SJSA1 (cell line): Measurements from ENCODE around the gene NCEH1. TPM values are rescaled to one million over a fixed set of nuclear protein-coding genes. Genes with fewer than 3 reads are reported as not detected.
"Not testable (repeated sequence)": the region's sequence is repeated elsewhere in the genome, so short reads cannot be mapped to it uniquely, and the experiment has no call there.

Experiments used
- DNase-seq, 2 experiments: peaks; one replicate each; pipeline ENCODE4 v3.0.0-alpha.2; 2015 to 2020; ENCODE audit warnings: low spot score in 2 of 2, low read depth in 1 of 2
- H3K27ac ChIP-seq: fragments of 250-450 bp; sonication (Bioruptor Pico); 2 replicates; pipeline ENCODE4 v1.5.1; 2020; ENCODE audit warnings: mild to moderate bottlenecking, moderate library complexity
- H3K27me3 ChIP-seq: fragments of 250-450 bp; sonication (Bioruptor Pico); replicated peaks from 2 replicates; pipeline ENCODE4 v1.5.1; 2020; ENCODE audit warnings: mild to moderate bottlenecking, moderate library complexity
- H3K36me3 ChIP-seq: fragments of 250-450 bp; sonication (Bioruptor Pico); 2 replicates; pipeline ENCODE4 v1.5.1; 2020; ENCODE audit warnings: mild to moderate bottlenecking
- H3K4me1 ChIP-seq: fragments of 250-450 bp; sonication (Bioruptor Pico); replicated peaks from 2 replicates; pipeline ENCODE4 v1.6.1; 2021; ENCODE audit warnings: mild to moderate bottlenecking
- H3K4me3 ChIP-seq: fragments of 250-450 bp; sonication (Bioruptor Pico); 2 replicates; pipeline ENCODE4 v1.5.1; 2020; ENCODE audit warnings: mild to moderate bottlenecking
- H3K9me3 ChIP-seq: fragments of 250-450 bp; sonication (Bioruptor Pico); replicated peaks from 2 replicates; pipeline ENCODE4 v1.5.1; 2020; ENCODE audit warnings: mild to moderate bottlenecking
- total RNA-seq: library from RNA; depleted of rRNA; stranded (reverse); fragments of >200 nt; shearing (Covaris generic); gene quantifications from 2 replicates; pipeline ENCODE4 v1.2.3, GENCODE V29; 2014

NCEH1 gene
- total RNA-seq, 1 experiment from 2014 or later = 16.4 TPM

- Histone ChIP-seq H3K36me3 (no peaks in the 10 kb centered on the region), H3K27me3 (no peaks in the 10 kb centered on the region), H3K27ac (no peak overlapping the region), H3K9me3 (no peaks in the 10 kb centered on the region), H3K4me1 (peaks cover 7% of the 10 kb centered on the region), H3K4me3 (no peak overlapping the region)
- DNase-seq = no peak
Measured at GRCh38 chr3:172717493-172718088, 6.7 kb upstream of the NCEH1 start.

GRCh38 chr3:172716476-172716875 lies 5.6 kb upstream of the NCEH1 start:
- DNase-seq = no peak
- peaks cover 18% of the 10 kb centered on the region for H3K4me1 ChIP-seq

GRCh38 chr3:172713316-172713715 lies 2.4 kb upstream of the NCEH1 start:
- Histone ChIP-seq H3K27ac (no peak overlapping the region; the same call in 1 of the 2 replicates), H3K27me3 (no peaks in the 10 kb centered on the region)

More at GRCh38 chr3:172716476-172716875, 5.6 kb upstream of the NCEH1 start:
- no peaks in the 10 kb centered on the region for H3K27me3 ChIP-seq
- no peak overlapping the region for H3K4me3 ChIP-seq
- H3K9me3 ChIP-seq = no peaks in the 10 kb centered on the region
- no peak overlapping the region for H3K27ac ChIP-seq
- H3K36me3 ChIP-seq = no peaks in the 10 kb centered on the region

GRCh38 chr3:172711454-172711795 lies 558 bp upstream of the NCEH1 start:
- no peak for DNase-seq
- peaks cover 53% of the 10 kb centered on the region for H3K4me1 ChIP-seq
- H3K36me3 ChIP-seq = no peaks in the 10 kb centered on the region; the same call in 1 of the 2 replicates
- H3K27ac ChIP-seq = peak overlapping the region; percentile 91
- H3K9me3 ChIP-seq = no peaks in the 10 kb centered on the region
- H3K27me3 ChIP-seq = no peaks in the 10 kb centered on the region
- H3K4me3 ChIP-seq = peak overlapping the region; percentile 57

More at GRCh38 chr3:172713316-172713715, 2.4 kb upstream of the NCEH1 start:
- no peaks in the 10 kb centered on the region for H3K9me3 ChIP-seq
- H3K4me1 ChIP-seq = peaks cover 37% of the 10 kb centered on the region
- no peaks in the 10 kb centered on the region for H3K36me3 ChIP-seq
- DNase-seq = no peak
- no peak overlapping the region for H3K4me3 ChIP-seq

GRCh38 chr3:172709774-172710663 lies 848 bp downstream of the NCEH1 start:
- H3K4me3 ChIP-seq = peak overlapping the region; percentile 57
- H3K4me1 ChIP-seq = peaks cover 53% of the 10 kb centered on the region
- H3K36me3 ChIP-seq = no peaks in the 10 kb centered on the region; the same call in 1 of the 2 replicates
- no peaks in the 10 kb centered on the region for H3K9me3 ChIP-seq
- DNase-seq = peak in 1 of 2 experiments; percentile 30
- peak overlapping the region; percentile 91 for H3K27ac ChIP-seq
- no peaks in the 10 kb centered on the region for H3K27me3 ChIP-seq

GRCh38 chr3:172708921-172709773 lies 1.7 kb downstream of the NCEH1 start:
- peaks cover 3% of the 10 kb centered on the region; the same call in 1 of the 2 replicates for H3K36me3 ChIP-seq
- peaks cover 53% of the 10 kb centered on the region for H3K4me1 ChIP-seq

GRCh38 chr3:172707967-172708366 lies 2.9 kb downstream of the NCEH1 start:
- DNase-seq = peak in 1 of 2 experiments; percentile 36
- H3K36me3 ChIP-seq = peaks cover 3% of the 10 kb centered on the region; the same call in 1 of the 2 replicates
- no peaks in the 10 kb centered on the region for H3K27me3 ChIP-seq
- peaks cover 50% of the 10 kb centered on the region for H3K4me1 ChIP-seq
- H3K9me3 ChIP-seq = no peaks in the 10 kb centered on the region
- no peak overlapping the region for H3K4me3 ChIP-seq
- peak overlapping the region; percentile 51 for H3K27ac ChIP-seq

More at GRCh38 chr3:172708921-172709773, 1.7 kb downstream of the NCEH1 start:
- H3K9me3 ChIP-seq = no peaks in the 10 kb centered on the region
- peak overlapping the region; percentile 57 for H3K4me3 ChIP-seq
- peak overlapping the region; percentile 91 for H3K27ac ChIP-seq
- peak in 1 of 2 experiments; percentile 13 for DNase-seq
- H3K27me3 ChIP-seq = no peaks in the 10 kb centered on the region

- Histone ChIP-seq H3K9me3 (no peaks in the 10 kb centered on the region), H3K4me3 (no peak overlapping the region), H3K4me1 (peaks cover 40% of the 10 kb centered on the region), H3K27ac (0 out of 2 replicates have a peak overlapping the region, but pooled peaks have one; percentile 51), H3K27me3 (no peaks in the 10 kb centered on the region), H3K36me3 (peaks cover 9% of the 10 kb centered on the region)
- no peak for DNase-seq
Measured at GRCh38 chr3:172707030-172707429, 3.8 kb downstream of the NCEH1 start.

- no peaks in the 10 kb centered on the region for H3K9me3 ChIP-seq
- peaks cover 32% of the 10 kb centered on the region for H3K4me1 ChIP-seq
- DNase-seq = no peak
Measured at GRCh38 chr3:172705170-172705569, 5.7 kb downstream of the NCEH1 start.

GRCh38 chr3:172704001-172704400 lies 6.9 kb downstream of the NCEH1 start:
- Histone ChIP-seq H3K4me1 (peaks cover 23% of the 10 kb centered on the region), H3K4me3 (no peak overlapping the region), H3K27me3 (no peaks in the 10 kb centered on the region), H3K36me3 (peaks cover 15% of the 10 kb centered on the region), H3K27ac (no peak overlapping the region), H3K9me3 (no peaks in the 10 kb centered on the region)
- no peak for DNase-seq

More at GRCh38 chr3:172705170-172705569, 5.7 kb downstream of the NCEH1 start:
- Histone ChIP-seq H3K4me3 (no peak overlapping the region), H3K27me3 (no peaks in the 10 kb centered on the region), H3K27ac (no peak overlapping the region), H3K36me3 (peaks cover 12% of the 10 kb centered on the region)

- not testable (repeated sequence) for H3K4me1 ChIP-seq, H3K9me3 ChIP-seq, H3K27me3 ChIP-seq, H3K27ac ChIP-seq, H3K4me3 ChIP-seq, DNase-seq
- peaks cover 15% of the 10 kb centered on the region for H3K36me3 ChIP-seq
Measured at GRCh38 chr3:172702731-172703130, 8.1 kb downstream of the NCEH1 start.

GRCh38 chr3:172702256-172702655 lies 8.6 kb downstream of the NCEH1 start:
- Histone ChIP-seq H3K36me3 (peaks cover 15% of the 10 kb centered on the region), H3K9me3 (no peaks in the 10 kb centered on the region), H3K27ac (no peak overlapping the region), H3K27me3 (no peaks in the 10 kb centered on the region), H3K4me1 (peaks cover 7% of the 10 kb centered on the region; the same call in 1 of the 2 replicates), H3K4me3 (no peak overlapping the region)
- no peak for DNase-seq

- no peak overlapping the region for H3K27ac ChIP-seq
- H3K27me3 ChIP-seq = no peaks in the 10 kb centered on the region
- no peak for DNase-seq
- H3K4me1 ChIP-seq = peaks cover 2% of the 10 kb centered on the region; the same call in 1 of the 2 replicates
- no peaks in the 10 kb centered on the region for H3K9me3 ChIP-seq
- H3K36me3 ChIP-seq = peaks cover 15% of the 10 kb centered on the region
- H3K4me3 ChIP-seq = no peak overlapping the region
Measured at GRCh38 chr3:172701751-172702150, 9.1 kb downstream of the NCEH1 start.
